ENCODE results near the gene ATRN. TPM values are rescaled to one million over a fixed set of nuclear protein-coding genes. Genes with fewer than 3 reads are reported as not detected.

The ATRN gene
- total and polyA plus RNA-seq, 2 experiments from 2014 or later, result 2.2 to 18.3 TPM

DNA sequence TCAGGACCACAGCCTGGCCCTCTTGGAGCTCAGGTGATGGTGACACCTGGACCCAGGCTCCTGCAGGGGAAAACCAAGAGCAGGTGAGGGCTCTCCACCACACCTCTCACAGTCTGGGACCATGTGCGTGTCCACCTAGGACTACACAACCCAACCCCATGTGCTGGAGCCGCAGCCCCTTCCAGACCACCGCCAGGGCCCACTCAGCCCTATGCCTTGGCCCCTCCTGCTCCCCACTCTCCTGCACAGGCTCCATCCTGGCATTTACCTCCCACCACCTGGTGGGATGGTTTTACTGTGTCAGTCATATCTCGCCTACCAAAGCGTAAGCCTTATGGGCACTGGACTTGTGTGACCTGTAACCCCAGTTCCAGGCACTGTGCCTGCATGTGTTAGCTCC, 224.0 kb downstream of the ATRN start:
- no peak overlapping the region for H2AFZ ChIP-seq
- no peaks in the 10 kb centered on the region for H3K79me2 ChIP-seq (replicated peaks; ENCODE audit: insufficient read depth)
- H3K27ac ChIP-seq (ENCODE audit: low read depth), result no peak overlapping the region
- no peaks in the 10 kb centered on the region for H3K4me1 ChIP-seq (ENCODE audit: insufficient read depth)
- H3K27ac Mint-ChIP-seq, result no peak overlapping the region
- no peak overlapping the region for H3K4me3 ChIP-seq
- H3K9me3 Mint-ChIP-seq, result peaks cover 3% of the 10 kb centered on the region; the same call in 1 of the 3 replicates
- DNase-seq (ENCODE audit: low spot score) (no peak), ATAC-seq (no peak)
- H3K9me2 ChIP-seq (ENCODE audit: insufficient read depth), result no peaks in the 10 kb centered on the region
- H3K36me3 Mint-ChIP-seq (ENCODE audit: low read depth), result no peaks in the 10 kb centered on the region; the same call in 2 of the 3 replicates
- H3K4me2 ChIP-seq, result no peak overlapping the region
- no peaks in the 10 kb centered on the region for H3K36me3 ChIP-seq (ENCODE audit: insufficient read depth)
- H3K27me3 ChIP-seq (ENCODE audit: insufficient read depth), result no peaks in the 10 kb centered on the region
- H4K20me1 ChIP-seq (replicated peaks; ENCODE audit: insufficient read depth), result no peaks in the 10 kb centered on the region
- H3K4me3 Mint-ChIP-seq, result no peak overlapping the region
- H3K27me3 Mint-ChIP-seq (ENCODE audit: insufficient read depth, low read depth, poor library complexity), result peaks cover 7% of the 10 kb centered on the region
- TF ChIP-seq, protein P1, sequence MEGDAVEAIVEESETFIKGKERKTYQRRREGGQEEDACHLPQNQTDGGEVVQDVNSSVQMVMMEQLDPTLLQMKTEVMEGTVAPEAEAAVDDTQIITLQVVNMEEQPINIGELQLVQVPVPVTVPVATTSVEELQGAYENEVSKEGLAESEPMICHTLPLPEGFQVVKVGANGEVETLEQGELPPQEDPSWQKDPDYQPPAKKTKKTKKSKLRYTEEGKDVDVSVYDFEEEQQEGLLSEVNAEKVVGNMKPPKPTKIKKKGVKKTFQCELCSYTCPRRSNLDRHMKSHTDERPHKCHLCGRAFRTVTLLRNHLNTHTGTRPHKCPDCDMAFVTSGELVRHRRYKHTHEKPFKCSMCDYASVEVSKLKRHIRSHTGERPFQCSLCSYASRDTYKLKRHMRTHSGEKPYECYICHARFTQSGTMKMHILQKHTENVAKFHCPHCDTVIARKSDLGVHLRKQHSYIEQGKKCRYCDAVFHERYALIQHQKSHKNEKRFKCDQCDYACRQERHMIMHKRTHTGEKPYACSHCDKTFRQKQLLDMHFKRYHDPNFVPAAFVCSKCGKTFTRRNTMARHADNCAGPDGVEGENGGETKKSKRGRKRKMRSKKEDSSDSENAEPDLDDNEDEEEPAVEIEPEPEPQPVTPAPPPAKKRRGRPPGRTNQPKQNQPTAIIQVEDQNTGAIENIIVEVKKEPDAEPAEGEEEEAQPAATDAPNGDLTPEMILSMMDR (conservative IDR thresholded peaks at IDR 0.05; ENCODE audit: low read depth in 2 of 2), result no peak
- TF ChIP-seq STAT1 (IDR thresholded peaks at IDR 0.05; ENCODE audit: unreplicated experiment) (no peak), POLR2AphosphoS5 (IDR thresholded peaks at IDR 0.05; ENCODE audit: low read depth) (no peak)
- TF ChIP-seq, protein P2, sequence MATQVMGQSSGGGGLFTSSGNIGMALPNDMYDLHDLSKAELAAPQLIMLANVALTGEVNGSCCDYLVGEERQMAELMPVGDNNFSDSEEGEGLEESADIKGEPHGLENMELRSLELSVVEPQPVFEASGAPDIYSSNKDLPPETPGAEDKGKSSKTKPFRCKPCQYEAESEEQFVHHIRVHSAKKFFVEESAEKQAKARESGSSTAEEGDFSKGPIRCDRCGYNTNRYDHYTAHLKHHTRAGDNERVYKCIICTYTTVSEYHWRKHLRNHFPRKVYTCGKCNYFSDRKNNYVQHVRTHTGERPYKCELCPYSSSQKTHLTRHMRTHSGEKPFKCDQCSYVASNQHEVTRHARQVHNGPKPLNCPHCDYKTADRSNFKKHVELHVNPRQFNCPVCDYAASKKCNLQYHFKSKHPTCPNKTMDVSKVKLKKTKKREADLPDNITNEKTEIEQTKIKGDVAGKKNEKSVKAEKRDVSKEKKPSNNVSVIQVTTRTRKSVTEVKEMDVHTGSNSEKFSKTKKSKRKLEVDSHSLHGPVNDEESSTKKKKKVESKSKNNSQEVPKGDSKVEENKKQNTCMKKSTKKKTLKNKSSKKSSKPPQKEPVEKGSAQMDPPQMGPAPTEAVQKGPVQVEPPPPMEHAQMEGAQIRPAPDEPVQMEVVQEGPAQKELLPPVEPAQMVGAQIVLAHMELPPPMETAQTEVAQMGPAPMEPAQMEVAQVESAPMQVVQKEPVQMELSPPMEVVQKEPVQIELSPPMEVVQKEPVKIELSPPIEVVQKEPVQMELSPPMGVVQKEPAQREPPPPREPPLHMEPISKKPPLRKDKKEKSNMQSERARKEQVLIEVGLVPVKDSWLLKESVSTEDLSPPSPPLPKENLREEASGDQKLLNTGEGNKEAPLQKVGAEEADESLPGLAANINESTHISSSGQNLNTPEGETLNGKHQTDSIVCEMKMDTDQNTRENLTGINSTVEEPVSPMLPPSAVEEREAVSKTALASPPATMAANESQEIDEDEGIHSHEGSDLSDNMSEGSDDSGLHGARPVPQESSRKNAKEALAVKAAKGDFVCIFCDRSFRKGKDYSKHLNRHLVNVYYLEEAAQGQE (IDR thresholded peaks at IDR 0.05; ENCODE audit: unreplicated experiment), result no peak
- H3F3A ChIP-seq (replicated peaks; ENCODE audit: low read depth), result no peaks in the 10 kb centered on the region
- H3K4me1 Mint-ChIP-seq, result no peaks in the 10 kb centered on the region

DNA sequence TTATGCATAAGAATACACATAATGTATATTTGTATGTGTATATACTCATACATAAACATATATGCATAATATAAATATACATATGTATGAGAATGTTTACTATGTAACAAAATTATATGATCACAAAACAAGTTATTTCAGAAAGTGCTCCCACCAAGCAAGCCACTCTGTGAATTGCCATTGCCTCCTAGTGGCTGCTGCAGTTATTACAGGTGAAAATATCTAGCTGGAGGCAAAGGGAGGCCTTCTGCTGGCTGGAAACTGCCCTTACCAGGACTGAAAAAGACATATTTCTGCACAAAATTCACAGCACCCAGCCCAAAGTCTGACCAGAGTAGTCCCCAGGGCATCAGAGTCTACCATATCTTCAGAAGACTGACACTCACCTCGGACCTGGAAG, 225.4 kb downstream of the ATRN start:
- Histone ChIP-seq H3K9me2 (ENCODE audit: insufficient read depth) (no peaks in the 10 kb centered on the region), H3K27ac (ENCODE audit: low read depth) (no peak overlapping the region), H3K79me2 (replicated peaks; ENCODE audit: insufficient read depth) (no peaks in the 10 kb centered on the region), H3K4me2 (no peak overlapping the region), H3K4me3 (no peak overlapping the region), H3K27me3 (ENCODE audit: insufficient read depth) (no peaks in the 10 kb centered on the region), H4K20me1 (replicated peaks; ENCODE audit: insufficient read depth) (no peaks in the 10 kb centered on the region), H2AFZ (no peak overlapping the region), H3F3A (replicated peaks; ENCODE audit: low read depth) (no peaks in the 10 kb centered on the region), H3K36me3 (ENCODE audit: insufficient read depth) (no peaks in the 10 kb centered on the region), H3K4me1 (ENCODE audit: insufficient read depth) (no peaks in the 10 kb centered on the region)
- ATAC-seq (no peak), DNase-seq (ENCODE audit: low spot score) (peak; percentile 62)
- Mint-ChIP-seq H3K27ac (no peak overlapping the region), H3K9me3 (peaks cover 3% of the 10 kb centered on the region; the same call in 1 of the 3 replicates), H3K27me3 (ENCODE audit: insufficient read depth, low read depth, poor library complexity) (peaks cover 9% of the 10 kb centered on the region), H3K4me1 (no peaks in the 10 kb centered on the region), H3K4me3 (no peak overlapping the region), H3K36me3 (ENCODE audit: low read depth) (no peaks in the 10 kb centered on the region; the same call in 2 of the 3 replicates)
- TF ChIP-seq EZH2 (IDR thresholded peaks at IDR 0.05; ENCODE audit: low read depth, unreplicated experiment) (no peak), JUNB (IDR thresholded peaks at IDR 0.05; ENCODE audit: unreplicated experiment) (no peak)
- TF ChIP-seq, protein P1 (conservative IDR thresholded peaks at IDR 0.05; ENCODE audit: low read depth in 2 of 2), result peak; percentile 74 to 76
